GM21619 (cell line): ENCODE results near the gene BMPR2.

Experiments used
- ATAC-seq: cut with Tn5 transposase; IDR thresholded peaks from one replicate; pipeline ENCODE4 v1.9.1; 2021; ENCODE audit not compliant: unreplicated experiment

BMPR2 gene

DNA sequence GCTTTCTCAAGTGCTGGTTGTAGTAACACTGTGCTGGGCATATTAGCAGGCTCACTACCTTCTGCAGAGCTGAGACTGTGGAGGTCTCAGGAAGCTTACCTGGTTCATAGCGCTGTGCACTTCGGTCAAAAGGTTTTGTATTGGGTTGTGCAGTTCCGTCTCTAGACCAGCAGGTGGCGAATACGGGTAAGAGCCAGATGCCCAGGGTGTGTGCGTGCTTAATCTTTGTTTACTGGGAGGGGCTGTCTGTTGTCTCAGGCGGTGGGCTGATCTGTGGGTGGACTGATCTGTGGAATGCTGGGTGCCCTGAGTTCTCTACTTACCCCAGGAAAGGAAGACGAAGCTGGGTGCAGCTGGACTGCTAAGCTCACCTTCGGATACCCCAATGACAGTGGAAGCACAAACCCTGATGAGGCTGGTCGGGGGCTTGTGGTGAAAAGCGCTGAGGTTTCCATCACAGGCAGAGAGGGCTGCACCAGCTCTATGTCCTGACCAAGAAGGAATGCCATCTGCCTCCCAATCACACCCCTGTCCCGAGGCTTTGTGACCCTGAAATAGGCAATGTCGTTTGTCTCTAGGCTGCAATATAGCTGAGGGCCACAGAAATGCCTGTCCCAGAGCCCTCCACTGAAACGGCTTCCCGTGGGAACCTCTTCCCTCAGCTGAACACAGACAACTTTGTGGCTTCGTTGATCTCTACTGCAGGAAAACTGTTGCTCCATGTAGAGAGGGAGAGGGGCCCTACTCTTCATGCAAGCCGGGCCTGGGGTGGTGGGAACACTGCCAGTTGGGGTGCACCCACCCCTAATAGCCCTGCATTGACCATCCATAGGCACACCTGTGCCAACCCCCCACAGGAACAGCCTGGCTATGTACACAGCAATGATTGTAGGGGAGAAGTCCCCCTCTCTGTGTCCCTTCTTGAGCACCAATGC lies 212.8 kb downstream of the BMPR2 start:
- ATAC-seq, result peak; percentile 89

GRCh38 chr2:202589582-202589949 lies 213.4 kb downstream of the BMPR2 start:
- ATAC-seq, result no peak

- ATAC-seq, result no peak
These were observed 216.4 kb downstream of the BMPR2 start for GRCh38 chr2:202592566-202592965.

- ATAC-seq, result no peak
These were observed 223.0 kb downstream of the BMPR2 start for GRCh38 chr2:202599105-202599504.

- no peak for ATAC-seq
These were observed 223.8 kb downstream of the BMPR2 start for GRCh38 chr2:202599911-202600310.

- no peak for ATAC-seq
These were observed 228.6 kb downstream of the BMPR2 start for GRCh38 chr2:202604699-202605098.

DNA sequence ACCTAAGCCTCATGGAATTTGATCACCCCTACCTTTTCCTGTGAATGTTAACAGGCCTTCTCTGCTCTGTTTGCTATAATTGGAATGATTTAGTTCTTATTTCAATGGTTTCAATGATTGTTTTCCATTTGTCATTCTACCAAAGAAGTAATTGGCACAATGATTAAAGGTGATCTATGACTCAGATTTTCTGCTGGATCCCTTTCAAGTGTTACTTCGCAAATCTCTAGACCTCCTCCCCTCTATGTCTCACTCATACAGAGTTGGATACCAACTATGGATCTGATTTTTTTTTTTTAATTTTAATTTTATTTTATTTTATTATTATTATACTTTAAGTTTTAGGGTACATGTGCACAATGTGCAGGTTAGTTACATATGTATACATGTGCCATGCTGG lies 229.0 kb downstream of the BMPR2 start:
- no peak for ATAC-seq

DNA sequence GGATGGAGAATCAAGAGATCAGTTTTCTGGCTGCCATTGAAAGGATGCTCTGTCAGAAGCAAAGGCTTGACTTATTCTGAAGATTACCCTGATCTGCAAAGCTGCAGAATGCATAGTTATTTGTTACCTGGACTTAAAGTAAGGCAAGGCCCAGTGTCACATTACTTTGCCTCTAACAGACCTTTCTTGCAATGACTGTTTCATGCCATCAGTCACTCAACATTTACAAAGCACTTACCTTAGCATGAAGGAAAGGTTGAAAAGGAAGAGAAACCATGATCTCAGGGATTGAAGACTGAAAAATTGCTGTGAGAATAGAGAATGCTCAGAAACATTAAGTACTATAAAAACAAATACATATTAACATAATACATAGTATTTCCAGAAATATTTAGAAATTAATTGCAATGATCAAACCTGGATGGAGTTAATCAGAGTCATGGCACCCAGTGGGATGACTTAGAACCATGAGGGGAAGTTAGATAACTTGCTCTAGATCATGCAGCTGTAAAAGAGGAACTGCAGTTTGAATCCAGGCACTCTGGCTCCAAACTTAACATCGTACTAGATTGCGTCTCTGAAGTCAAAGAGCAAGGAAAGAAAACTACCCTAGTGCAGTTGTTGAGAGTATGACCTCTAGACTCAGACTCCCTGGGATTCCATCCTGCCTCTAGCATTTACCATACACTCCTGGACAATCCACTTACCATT lies 232.2 kb downstream of the BMPR2 start:
- peak; percentile 28 for ATAC-seq

- ATAC-seq, result peak; percentile 92
These were observed 233.4 kb downstream of the BMPR2 start for GRCh38 chr2:202609381-202610145.

- ATAC-seq, result no peak
These were observed 234.3 kb downstream of the BMPR2 start for GRCh38 chr2:202610380-202610779.

DNA sequence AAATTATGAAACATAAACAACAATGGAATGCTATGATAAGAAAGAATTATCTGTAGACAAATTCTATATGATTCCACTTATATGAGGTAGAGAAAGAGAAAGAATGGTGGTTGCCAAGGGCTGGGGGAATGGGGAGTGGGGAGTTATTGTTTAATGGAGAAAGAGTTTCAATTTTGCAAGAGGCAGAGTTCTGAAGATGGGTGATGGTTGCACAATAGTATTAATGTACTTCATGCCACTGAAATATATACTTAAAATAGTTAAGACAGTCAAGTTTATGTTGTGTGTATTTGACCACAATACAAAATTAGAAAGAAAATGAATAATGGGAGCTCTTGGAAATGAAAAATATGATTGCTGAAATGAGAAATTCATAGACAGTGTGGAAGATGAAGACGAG lies 236.0 kb downstream of the BMPR2 start:
- no peak for ATAC-seq

- ATAC-seq, result no peak
These were observed 237.4 kb downstream of the BMPR2 start for GRCh38 chr2:202613479-202613878.
